ENCODE data around the gene STAB1.

STAB1 gene

GRCh38 chr3:52494445-52494844 is 693 bp upstream of the STAB1 start:
- Histone ChIP-seq H3K27me3 (replicated peaks) (no peaks in the 10 kb centered on the region), H3K36me3 (replicated peaks) (peaks cover 32% of the 10 kb centered on the region), H3K27ac (no peak overlapping the region), H3K4me3 (ENCODE audit: low read depth, low read length) (no peak overlapping the region)
- DNase-seq = no peak
- in situ Hi-C loops (cut with HindIII; ENCODE audit: low pct_ligation_motif_present, low sequenced_read_pairs) = no loop called here
- TF ChIP-seq CTCF (IDR thresholded peaks at IDR 0.05; ENCODE audit: low read depth, low read length, missing control alignments) = no peak

- in situ Hi-C loops (cut with HindIII; ENCODE audit: low pct_ligation_motif_present, low sequenced_read_pairs) = no loop called here
- DNase-seq = no peak
- H3K4me3 ChIP-seq (ENCODE audit: low read depth, low read length) = no peak overlapping the region
These were observed 852 bp downstream of the STAB1 start for GRCh38 chr3:52495777-52496602.

GRCh38 chr3:52498137-52499054 is 3.3 kb downstream of the STAB1 start:
- Histone ChIP-seq H3K36me3 (replicated peaks) (no peaks in the 10 kb centered on the region), H3K27me3 (replicated peaks) (no peaks in the 10 kb centered on the region), H3K4me3 (ENCODE audit: low read depth, low read length) (no peak overlapping the region), H3K27ac (no peak overlapping the region)
- DNase-seq = no peak
- TF ChIP-seq CTCF (IDR thresholded peaks at IDR 0.05; ENCODE audit: low read depth, low read length, missing control alignments) = no peak
- in situ Hi-C loops (cut with HindIII; ENCODE audit: low pct_ligation_motif_present, low sequenced_read_pairs) = no loop called here

More at GRCh38 chr3:52495777-52496602, 852 bp downstream of the STAB1 start:
- TF ChIP-seq CTCF (IDR thresholded peaks at IDR 0.05; ENCODE audit: low read depth, low read length, missing control alignments) = no peak
- Histone ChIP-seq H3K27me3 (replicated peaks) (no peaks in the 10 kb centered on the region), H3K27ac (no peak overlapping the region), H3K36me3 (replicated peaks) (peaks cover 19% of the 10 kb centered on the region)

GRCh38 chr3:52501046-52501445 is 5.9 kb downstream of the STAB1 start:
- no peaks in the 10 kb centered on the region for H3K27me3 ChIP-seq (replicated peaks)
- no peak overlapping the region for H3K4me3 ChIP-seq (ENCODE audit: low read depth, low read length)
- TF ChIP-seq CTCF (IDR thresholded peaks at IDR 0.05; ENCODE audit: low read depth, low read length, missing control alignments) = no peak
- H3K36me3 ChIP-seq (replicated peaks) = no peaks in the 10 kb centered on the region
- no peak for DNase-seq
- in situ Hi-C loops (cut with HindIII; ENCODE audit: low pct_ligation_motif_present, low sequenced_read_pairs) = no loop called here
- H3K27ac ChIP-seq = no peak overlapping the region

- no peak overlapping the region for H3K27ac ChIP-seq
- no peak for DNase-seq
- H3K4me3 ChIP-seq (ENCODE audit: low read depth, low read length) = no peak overlapping the region
- H3K27me3 ChIP-seq (replicated peaks) = no peaks in the 10 kb centered on the region
- H3K36me3 ChIP-seq (replicated peaks) = no peaks in the 10 kb centered on the region
- in situ Hi-C loops (cut with HindIII; ENCODE audit: low pct_ligation_motif_present, low sequenced_read_pairs) = no loop called here
- TF ChIP-seq CTCF (IDR thresholded peaks at IDR 0.05; ENCODE audit: low read depth, low read length, missing control alignments) = no peak
These were observed 6.9 kb downstream of the STAB1 start for GRCh38 chr3:52502001-52502400.

All from brain microvascular endothelial cell (primary cell).